SK-N-SH treated with all-trans-retinoic acid at 6 μM for 48 hours (cell line): Measurements from ENCODE around the gene DNM1.

Experiments
- ATAC-seq: fragments of 200-7000 bp; cut with Tn5 transposase; 3 replicates; pipeline ENCODE4 v1.9.1; 2020; ENCODE audit warnings: mild to moderate bottlenecking, moderate library complexity
- ARNTL ChIP-seq: fragments of 450-650 bp; formaldehyde crosslinking; IDR thresholded peaks from 2 replicates; pipeline ENCODE4 v1.5.0; 2020; ENCODE audit warnings: low read depth, mild to moderate bottlenecking, moderate library complexity, borderline replicate concordance
- CSDC2 ChIP-seq: fragments of 250-450 bp; sonication (Bioruptor Pico); IDR thresholded peaks from 2 replicates; pipeline ENCODE4 v1.5.0; 2020; ENCODE audit warnings: mild to moderate bottlenecking, moderate library complexity
- GLIS3 ChIP-seq: fragments of 250-450 bp; sonication (Bioruptor Pico); IDR thresholded peaks from 2 replicates; pipeline ENCODE4 v1.5.0; 2020; ENCODE audit warnings: mild to moderate bottlenecking, moderate library complexity
- ISL1 ChIP-seq: fragments of 250-450 bp; sonication (Bioruptor Pico); IDR thresholded peaks from 2 replicates; pipeline ENCODE4 v2.1.2; 2022; ENCODE audit warnings: mild to moderate bottlenecking, moderate library complexity
- PPARA ChIP-seq: fragments of 250-450 bp; sonication (Bioruptor Pico); IDR thresholded peaks from 2 replicates; pipeline ENCODE4 v1.5.0; 2020; ENCODE audit warnings: mild to moderate bottlenecking, borderline replicate concordance
- RARB ChIP-seq: fragments of 250-450 bp; sonication (Bioruptor Pico); IDR thresholded peaks from 2 replicates; pipeline ENCODE4 v1.8.0; 2021; ENCODE audit warnings: mild to moderate bottlenecking, moderate library complexity
- SNAI2 ChIP-seq: fragments of 250-450 bp; sonication (Bioruptor Pico); IDR thresholded peaks from 2 replicates; pipeline ENCODE4 v1.5.0; 2020; ENCODE audit warnings: mild to moderate bottlenecking, moderate library complexity
- TCF4 ChIP-seq: fragments of 250-450 bp; sonication (Bioruptor Pico); IDR thresholded peaks from 2 replicates; pipeline ENCODE4 v1.8.0; 2021; ENCODE audit warnings: mild to moderate bottlenecking, moderate library complexity, borderline replicate concordance
- TOX ChIP-seq: fragments of 250-450 bp; sonication (Bioruptor Pico); IDR thresholded peaks from 2 replicates; pipeline ENCODE4 v1.8.0; 2021; ENCODE audit warnings: mild to moderate bottlenecking, moderate library complexity, borderline replicate concordance
- ZC3H10 ChIP-seq: fragments of 250-450 bp; sonication (Bioruptor Pico); IDR thresholded peaks from 2 replicates; pipeline ENCODE4 v1.5.1; 2021; ENCODE audit warnings: mild to moderate bottlenecking, moderate library complexity
- ZFP3 ChIP-seq: fragments of 250-450 bp; sonication (Bioruptor Pico); IDR thresholded peaks from 2 replicates; pipeline ENCODE4 v1.5.0; 2020; ENCODE audit warnings: mild to moderate bottlenecking, moderate library complexity
- ZFP30 ChIP-seq: fragments of 450-650 bp; formaldehyde crosslinking; IDR thresholded peaks from 2 replicates; pipeline ENCODE4 v1.5.0; 2022; ENCODE audit warnings: mild to moderate bottlenecking, moderate library complexity
- ZNF565 ChIP-seq: fragments of 450-650 bp; formaldehyde crosslinking; conservative IDR thresholded peaks from 2 replicates; pipeline ENCODE4 v1.5.0; 2020; ENCODE audit warnings: low read depth, mild to moderate bottlenecking, moderate library complexity
- ZNF70 ChIP-seq: fragments of 450-650 bp; formaldehyde crosslinking; IDR thresholded peaks from 2 replicates; pipeline ENCODE4 v1.5.0; 2020; ENCODE audit warnings: mild to moderate bottlenecking, moderate library complexity
- ZNF8 ChIP-seq: fragments of 450-650 bp; formaldehyde crosslinking; IDR thresholded peaks from 2 replicates; pipeline ENCODE4 v1.5.0; 2020; ENCODE audit warnings: mild to moderate bottlenecking, moderate library complexity
- TF ChIP-seq, protein P1 (sequence below): fragments of 250-450 bp; sonication (Bioruptor Pico); IDR thresholded peaks from 2 replicates; pipeline ENCODE4 v1.8.0; 2020; ENCODE audit warnings: mild to moderate bottlenecking, moderate library complexity, borderline replicate concordance
- TF ChIP-seq, protein P2 (sequence below): fragments of 250-450 bp; sonication (Bioruptor Pico); IDR thresholded peaks from 2 replicates; pipeline ENCODE4 v1.5.1; 2020; ENCODE audit warnings: low read depth, mild to moderate bottlenecking, moderate library complexity
- TF ChIP-seq, protein P3 (sequence below): fragments of 250-450 bp; sonication (Bioruptor Pico); IDR thresholded peaks from 2 replicates; pipeline ENCODE4 v1.8.0; 2021; ENCODE audit warnings: low read depth, mild to moderate bottlenecking, moderate library complexity, borderline replicate concordance
- TF ChIP-seq, protein P4 (sequence below): fragments of 250-450 bp; sonication (Bioruptor Pico); IDR thresholded peaks from 2 replicates; pipeline ENCODE4 v1.5.1; 2021; ENCODE audit warnings: mild to moderate bottlenecking, moderate library complexity
- TF ChIP-seq, protein P5 (sequence below): fragments of 250-450 bp; sonication (Bioruptor Pico); IDR thresholded peaks from 2 replicates; pipeline ENCODE4 v1.5.0; 2020; ENCODE audit warnings: mild to moderate bottlenecking, moderate library complexity

DNM1 gene

DNA sequence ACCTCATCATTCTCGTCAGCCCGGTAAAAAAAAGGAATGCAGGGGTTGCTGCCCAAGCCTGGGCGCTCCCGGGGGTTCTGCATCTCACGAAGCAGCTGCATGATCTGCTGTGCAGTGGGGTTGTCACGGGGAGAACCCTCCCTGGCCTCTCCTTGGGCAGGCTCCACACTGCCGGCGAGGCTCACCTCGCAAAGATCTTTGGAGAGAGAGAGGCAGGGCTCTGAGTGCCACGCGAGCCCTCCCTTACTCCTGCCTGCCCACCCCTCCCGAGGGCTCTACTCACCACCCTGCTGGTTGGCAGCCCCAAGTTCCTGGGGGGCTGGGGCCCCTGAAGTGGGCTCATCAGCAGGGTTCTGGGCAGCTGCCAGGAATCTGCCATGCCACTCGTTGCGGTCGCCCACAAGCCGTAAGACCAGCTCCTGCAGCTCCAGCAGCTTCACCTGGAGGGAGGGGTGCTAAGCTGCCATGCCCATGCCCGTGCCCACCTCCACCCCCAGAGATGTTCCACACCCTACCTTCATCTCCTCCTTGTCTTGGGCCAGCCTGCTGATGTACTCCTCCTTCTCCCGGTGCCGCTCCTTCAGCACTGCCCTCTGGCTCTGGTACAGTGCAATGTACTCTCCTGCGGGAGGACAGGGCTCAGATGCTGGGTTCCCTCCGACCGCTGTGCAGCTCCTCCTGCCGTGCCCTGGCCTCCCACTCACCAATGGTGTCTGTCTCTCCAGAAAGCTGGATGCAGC lies 54.1 kb downstream of the DNM1 start:
- TF ChIP-seq ZNF8 (CRISPR knock-in tag), result no peak
- TF ChIP-seq, all 23 proteins: peak for 0
- no peak for ATAC-seq

DNA sequence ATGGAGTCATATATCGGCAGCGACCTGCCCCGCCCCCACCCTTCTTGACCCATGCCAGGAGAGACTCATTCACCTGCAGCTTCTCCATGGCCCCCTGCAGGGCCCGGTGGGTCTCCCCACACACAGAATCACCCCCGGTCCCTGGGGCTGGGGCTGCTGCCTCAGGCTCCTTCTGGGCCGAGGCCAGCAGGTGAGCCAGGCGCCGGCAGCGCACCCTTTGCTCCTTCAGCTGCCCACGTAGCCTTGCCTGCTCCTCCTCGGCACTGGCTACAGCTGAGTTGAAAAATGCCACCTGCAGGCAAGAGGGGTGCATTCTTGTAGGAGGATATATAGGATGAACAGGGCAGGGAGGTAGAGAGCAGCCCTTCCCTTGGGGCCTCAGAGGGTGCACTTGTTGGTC lies 54.7 kb downstream of the DNM1 start:
- ATAC-seq, result no peak
- TF ChIP-seq, protein P1, sequence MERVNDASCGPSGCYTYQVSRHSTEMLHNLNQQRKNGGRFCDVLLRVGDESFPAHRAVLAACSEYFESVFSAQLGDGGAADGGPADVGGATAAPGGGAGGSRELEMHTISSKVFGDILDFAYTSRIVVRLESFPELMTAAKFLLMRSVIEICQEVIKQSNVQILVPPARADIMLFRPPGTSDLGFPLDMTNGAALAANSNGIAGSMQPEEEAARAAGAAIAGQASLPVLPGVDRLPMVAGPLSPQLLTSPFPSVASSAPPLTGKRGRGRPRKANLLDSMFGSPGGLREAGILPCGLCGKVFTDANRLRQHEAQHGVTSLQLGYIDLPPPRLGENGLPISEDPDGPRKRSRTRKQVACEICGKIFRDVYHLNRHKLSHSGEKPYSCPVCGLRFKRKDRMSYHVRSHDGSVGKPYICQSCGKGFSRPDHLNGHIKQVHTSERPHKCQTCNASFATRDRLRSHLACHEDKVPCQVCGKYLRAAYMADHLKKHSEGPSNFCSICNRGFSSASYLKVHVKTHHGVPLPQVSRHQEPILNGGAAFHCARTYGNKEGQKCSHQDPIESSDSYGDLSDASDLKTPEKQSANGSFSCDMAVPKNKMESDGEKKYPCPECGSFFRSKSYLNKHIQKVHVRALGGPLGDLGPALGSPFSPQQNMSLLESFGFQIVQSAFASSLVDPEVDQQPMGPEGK (CRISPR knock-in tag), result no peak
- TF ChIP-seq CSDC2 (CRISPR knock-in tag), result no peak
- no peak for TF ChIP-seq ARNTL (CRISPR knock-in tag)
- TF ChIP-seq ZFP3 (CRISPR knock-in tag), result no peak
- no peak for TF ChIP-seq TOX
- no peak for TF ChIP-seq GLIS3 (CRISPR knock-in tag)
- no peak for TF ChIP-seq TCF4 (CRISPR knock-in tag)
- TF ChIP-seq RARB (CRISPR knock-in tag), result no peak
- no peak for TF ChIP-seq ZFP30 (CRISPR knock-in tag)
- TF ChIP-seq ZNF565 (CRISPR knock-in tag), result no peak

DNA sequence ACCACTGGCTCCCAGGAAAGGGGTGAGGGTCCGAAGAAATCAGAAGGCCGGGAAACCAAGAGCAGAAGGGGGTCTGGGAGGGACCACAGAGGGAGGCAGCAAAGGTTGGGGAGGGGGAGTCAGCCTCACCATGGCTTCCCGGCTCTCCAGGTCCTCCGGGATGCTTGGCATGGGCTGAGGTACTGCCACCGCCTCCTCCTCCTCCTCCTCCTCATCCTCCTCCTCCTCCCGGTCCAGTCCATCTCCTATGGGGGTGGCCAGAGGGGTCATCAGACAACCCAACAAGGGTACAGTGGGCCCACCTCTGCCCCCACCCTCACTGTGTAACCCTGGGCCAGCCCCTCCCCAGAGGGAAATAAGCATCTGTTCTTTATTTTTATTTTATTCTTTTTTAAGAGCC lies 55.1 kb downstream of the DNM1 start:
- ATAC-seq, result no peak

More for the DNA sequence above, 55.1 kb downstream of the DNM1 start:
- TF ChIP-seq, protein P2, sequence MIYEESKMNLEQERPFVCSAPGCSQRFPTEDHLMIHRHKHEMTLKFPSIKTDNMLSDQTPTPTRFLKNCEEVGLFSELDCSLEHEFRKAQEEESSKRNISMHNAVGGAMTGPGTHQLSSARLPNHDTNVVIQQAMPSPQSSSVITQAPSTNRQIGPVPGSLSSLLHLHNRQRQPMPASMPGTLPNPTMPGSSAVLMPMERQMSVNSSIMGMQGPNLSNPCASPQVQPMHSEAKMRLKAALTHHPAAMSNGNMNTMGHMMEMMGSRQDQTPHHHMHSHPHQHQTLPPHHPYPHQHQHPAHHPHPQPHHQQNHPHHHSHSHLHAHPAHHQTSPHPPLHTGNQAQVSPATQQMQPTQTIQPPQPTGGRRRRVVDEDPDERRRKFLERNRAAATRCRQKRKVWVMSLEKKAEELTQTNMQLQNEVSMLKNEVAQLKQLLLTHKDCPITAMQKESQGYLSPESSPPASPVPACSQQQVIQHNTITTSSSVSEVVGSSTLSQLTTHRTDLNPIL (CRISPR knock-in tag), result no peak
- no peak for TF ChIP-seq PPARA (CRISPR knock-in tag)
- no peak for TF ChIP-seq ISL1 (CRISPR knock-in tag)
- TF ChIP-seq ZC3H10, result no peak
- TF ChIP-seq, protein P3, sequence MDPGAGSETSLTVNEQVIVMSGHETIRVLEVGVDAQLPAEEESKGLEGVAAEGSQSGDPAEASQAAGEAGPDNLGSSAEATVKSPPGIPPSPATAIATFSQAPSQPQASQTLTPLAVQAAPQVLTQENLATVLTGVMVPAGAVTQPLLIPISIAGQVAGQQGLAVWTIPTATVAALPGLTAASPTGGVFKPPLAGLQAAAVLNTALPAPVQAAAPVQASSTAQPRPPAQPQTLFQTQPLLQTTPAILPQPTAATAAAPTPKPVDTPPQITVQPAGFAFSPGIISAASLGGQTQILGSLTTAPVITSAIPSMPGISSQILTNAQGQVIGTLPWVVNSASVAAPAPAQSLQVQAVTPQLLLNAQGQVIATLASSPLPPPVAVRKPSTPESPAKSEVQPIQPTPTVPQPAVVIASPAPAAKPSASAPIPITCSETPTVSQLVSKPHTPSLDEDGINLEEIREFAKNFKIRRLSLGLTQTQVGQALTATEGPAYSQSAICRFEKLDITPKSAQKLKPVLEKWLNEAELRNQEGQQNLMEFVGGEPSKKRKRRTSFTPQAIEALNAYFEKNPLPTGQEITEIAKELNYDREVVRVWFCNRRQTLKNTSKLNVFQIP (CRISPR knock-in tag), result no peak
- no peak for TF ChIP-seq ZNF8 (CRISPR knock-in tag)
- no peak for TF ChIP-seq GLIS3 (CRISPR knock-in tag)
- no peak for TF ChIP-seq TOX
- no peak for TF ChIP-seq ZNF70 (CRISPR knock-in tag)
- no peak for TF ChIP-seq SNAI2 (CRISPR knock-in tag)
- TF ChIP-seq, protein P4, sequence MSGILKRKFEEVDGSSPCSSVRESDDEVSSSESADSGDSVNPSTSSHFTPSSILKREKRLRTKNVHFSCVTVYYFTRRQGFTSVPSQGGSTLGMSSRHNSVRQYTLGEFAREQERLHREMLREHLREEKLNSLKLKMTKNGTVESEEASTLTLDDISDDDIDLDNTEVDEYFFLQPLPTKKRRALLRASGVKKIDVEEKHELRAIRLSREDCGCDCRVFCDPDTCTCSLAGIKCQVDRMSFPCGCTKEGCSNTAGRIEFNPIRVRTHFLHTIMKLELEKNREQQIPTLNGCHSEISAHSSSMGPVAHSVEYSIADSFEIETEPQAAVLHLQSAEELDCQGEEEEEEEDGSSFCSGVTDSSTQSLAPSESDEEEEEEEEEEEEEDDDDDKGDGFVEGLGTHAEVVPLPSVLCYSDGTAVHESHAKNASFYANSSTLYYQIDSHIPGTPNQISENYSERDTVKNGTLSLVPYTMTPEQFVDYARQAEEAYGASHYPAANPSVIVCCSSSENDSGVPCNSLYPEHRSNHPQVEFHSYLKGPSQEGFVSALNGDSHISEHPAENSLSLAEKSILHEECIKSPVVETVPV (CRISPR knock-in tag), result no peak
- TF ChIP-seq, protein P5, sequence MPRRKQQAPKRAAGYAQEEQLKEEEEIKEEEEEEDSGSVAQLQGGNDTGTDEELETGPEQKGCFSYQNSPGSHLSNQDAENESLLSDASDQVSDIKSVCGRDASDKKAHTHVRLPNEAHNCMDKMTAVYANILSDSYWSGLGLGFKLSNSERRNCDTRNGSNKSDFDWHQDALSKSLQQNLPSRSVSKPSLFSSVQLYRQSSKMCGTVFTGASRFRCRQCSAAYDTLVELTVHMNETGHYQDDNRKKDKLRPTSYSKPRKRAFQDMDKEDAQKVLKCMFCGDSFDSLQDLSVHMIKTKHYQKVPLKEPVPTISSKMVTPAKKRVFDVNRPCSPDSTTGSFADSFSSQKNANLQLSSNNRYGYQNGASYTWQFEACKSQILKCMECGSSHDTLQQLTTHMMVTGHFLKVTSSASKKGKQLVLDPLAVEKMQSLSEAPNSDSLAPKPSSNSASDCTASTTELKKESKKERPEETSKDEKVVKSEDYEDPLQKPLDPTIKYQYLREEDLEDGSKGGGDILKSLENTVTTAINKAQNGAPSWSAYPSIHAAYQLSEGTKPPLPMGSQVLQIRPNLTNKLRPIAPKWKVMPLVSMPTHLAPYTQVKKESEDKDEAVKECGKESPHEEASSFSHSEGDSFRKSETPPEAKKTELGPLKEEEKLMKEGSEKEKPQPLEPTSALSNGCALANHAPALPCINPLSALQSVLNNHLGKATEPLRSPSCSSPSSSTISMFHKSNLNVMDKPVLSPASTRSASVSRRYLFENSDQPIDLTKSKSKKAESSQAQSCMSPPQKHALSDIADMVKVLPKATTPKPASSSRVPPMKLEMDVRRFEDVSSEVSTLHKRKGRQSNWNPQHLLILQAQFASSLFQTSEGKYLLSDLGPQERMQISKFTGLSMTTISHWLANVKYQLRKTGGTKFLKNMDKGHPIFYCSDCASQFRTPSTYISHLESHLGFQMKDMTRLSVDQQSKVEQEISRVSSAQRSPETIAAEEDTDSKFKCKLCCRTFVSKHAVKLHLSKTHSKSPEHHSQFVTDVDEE, result no peak
- no peak for TF ChIP-seq CSDC2 (CRISPR knock-in tag)
